ENCODE data around the gene TAS2R60. TPM values are rescaled to one million over a fixed set of nuclear protein-coding genes. Genes with fewer than 3 reads are reported as not detected.
"Not testable (repeated sequence)": the region's sequence is repeated elsewhere in the genome, so short reads cannot be mapped to it uniquely, and the experiment has no call there.

The TAS2R60 gene
- polyA plus RNA-seq, 5 donors: not detected

DNA sequence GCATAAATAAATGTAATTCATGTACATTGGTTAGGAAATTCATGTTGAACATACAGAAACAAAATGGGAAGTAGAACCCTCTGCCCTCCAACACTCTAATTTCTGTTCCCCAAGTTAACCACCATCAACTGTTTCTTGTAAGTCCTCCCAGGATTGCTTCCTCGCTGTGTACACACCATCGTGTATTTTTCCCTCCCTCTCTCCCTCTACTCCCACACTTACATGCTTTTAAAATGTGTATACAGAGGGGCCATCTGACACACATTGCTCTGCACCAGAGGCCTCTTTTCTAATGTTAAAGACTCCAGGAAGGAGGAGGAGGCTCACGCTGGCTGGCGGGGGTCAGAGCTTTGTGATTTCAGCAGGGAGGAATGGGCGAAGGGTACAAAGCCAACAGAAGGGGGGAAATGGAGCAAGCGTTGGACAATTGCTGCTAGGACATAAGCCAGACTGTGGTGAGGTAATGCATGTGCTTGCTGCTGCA is 32.7 kb upstream of the TAS2R60 start:
- DNase-seq: no peak

DNA sequence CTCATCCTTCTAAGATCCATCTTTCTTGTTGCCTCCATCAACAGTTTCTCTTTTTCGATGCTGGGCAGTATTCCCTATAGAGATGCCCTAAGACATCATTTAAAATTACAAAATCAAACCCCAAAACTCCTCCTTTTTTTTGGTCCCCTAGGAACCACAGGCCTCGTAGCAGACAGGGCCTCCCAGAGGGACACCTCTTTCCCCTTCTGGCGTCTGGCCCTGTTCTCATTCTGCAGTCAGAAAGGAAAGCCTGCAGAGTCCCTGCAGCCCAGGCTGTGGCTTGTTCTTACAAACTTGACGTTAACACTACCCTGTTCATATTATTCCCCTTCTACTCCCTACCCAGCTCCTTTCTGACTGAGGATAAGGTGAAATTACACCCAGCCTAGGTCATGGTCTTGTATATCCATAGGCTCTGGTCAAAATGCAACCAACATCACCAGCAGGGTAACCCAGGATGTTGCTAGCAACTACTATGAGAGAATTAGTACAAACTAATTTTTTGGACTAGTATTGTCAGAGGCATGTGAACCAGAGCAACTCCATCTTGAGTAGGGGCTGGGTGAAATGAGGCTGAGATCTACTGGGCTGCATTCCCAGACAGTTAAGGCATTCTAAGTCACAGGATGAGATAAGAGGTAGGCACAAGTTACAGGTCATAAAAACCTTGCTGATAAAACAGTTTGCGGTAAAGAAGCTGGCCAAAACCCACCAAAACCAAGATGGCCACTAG is 31.1 kb upstream of the TAS2R60 start:
- DNase-seq: no peak

DNA sequence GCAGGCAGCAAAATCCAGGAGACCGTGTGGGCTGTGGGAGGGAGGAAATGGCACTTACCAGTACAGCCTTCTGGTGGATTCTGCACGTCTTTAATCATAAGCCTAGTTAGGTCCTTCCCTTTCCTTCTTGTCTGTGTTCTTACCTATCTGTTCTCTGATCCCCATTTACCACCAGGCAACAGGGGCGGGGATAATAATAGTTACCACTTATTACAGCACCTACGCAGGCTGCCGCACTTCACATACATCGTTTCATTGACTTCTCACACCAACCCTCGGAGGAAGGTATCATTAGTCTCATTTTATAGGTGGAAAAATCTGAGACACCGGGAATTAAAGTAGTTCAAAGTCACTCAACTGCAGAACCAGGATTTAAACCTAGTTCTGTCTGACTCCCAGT is 30.1 kb upstream of the TAS2R60 start:
- DNase-seq: no peak

DNA sequence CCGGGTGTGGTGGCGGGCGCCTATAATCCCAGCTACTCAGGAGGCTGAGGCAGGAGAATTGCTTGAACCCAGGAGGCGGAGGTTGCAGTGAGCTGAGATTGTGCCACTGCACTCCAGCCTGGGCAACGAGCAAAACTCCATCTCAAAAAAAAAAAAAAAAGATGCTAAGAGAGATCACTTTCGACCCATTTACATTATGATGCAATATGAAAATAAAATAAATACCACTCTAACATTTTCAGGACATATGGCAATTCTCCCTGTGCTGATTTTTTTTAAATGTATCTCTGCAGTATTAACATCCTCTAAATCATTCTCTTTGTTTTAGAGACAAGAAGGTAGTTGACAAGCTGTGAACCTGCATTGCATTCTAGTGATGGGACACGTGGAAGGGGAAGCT is 28.0 kb upstream of the TAS2R60 start:
- not testable (repeated sequence) for DNase-seq

DNA sequence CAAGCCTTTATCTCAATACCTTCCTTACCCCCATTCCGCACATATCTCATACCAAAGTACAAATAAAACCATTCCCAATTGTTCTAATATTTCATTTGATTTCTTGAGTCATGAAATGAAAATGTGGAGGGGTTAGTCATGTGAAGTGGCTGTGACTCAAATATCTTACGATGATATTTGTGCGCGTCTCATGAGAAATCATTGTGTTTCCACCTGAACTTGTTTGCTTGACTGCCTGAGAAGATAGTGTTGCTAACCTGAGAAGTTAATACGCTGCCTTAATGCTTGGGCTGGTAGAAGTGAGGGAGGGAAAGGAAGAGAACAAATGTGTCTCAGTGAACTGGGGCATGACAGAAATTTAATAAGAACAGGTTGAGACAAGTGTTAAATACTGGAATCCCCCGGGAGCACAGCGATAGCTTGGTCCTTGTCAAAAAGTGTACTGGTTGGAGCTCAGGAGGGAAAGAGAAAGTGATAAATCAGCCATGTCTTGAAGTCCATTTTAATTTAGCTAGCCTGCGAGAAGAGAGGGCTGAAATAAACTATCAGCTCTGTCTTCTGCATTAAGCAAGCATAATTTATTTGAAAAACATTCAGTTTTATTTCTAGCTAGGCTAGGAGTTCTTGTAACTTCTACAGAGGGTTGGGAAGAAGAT is 27.4 kb upstream of the TAS2R60 start:
- no peak for DNase-seq

DNA sequence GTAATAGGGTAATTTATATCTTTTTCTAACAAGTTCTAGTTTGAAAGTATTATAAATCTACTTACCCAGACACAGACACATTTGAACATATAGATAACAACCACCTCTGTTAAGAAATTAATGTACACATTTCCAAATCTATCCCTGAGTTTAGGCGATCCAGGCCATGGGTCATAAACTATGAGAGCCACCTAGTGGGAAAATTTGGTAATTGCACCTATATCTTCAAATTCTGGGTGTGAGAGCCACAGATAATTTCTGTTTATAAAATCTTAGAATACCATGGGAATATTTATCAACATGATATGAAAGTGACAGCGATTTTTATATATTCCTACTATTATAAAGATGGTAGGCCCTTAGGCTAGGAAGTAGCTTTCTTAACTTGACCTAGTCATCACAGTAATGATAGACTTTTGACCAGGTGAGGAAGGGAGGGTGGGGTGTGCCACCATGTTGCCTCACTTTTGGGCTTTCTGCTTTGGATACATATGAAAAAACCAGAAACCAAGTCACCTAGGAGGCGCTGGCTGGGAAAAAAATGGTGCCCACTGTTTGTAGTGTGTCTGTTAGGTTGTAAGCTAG is 26.6 kb upstream of the TAS2R60 start:
- no peak for DNase-seq

DNA sequence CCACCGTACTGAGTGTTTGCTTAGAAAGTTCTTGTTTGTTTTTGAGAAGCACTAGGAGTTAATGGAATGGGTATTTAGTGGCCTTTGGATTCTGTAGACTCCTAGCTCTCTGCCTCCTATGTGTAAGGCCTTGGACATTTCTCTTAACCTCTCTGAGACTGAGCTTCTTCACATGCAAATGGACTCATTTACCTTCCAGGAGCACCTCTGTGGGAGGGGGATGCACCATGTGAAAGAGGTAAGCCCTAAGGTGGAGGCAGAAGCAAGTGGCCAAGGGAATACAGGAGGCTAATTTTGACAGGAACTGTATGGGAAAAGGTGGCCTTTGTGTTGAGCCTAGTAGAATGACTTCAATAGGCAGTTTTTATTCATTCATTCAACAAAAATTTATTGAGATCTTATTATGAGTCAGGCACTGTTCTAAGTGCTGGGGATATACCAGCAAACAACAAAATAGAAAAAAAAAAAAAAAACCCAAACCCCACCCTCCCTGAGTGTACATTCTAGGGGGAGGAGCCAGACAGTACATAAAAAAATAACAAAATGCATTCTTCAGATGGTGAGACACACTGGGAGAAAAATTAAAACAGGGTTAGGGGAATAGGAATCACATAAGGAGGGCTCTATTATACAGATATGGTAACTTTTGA is 25.4 kb upstream of the TAS2R60 start:
- DNase-seq: no peak

DNA sequence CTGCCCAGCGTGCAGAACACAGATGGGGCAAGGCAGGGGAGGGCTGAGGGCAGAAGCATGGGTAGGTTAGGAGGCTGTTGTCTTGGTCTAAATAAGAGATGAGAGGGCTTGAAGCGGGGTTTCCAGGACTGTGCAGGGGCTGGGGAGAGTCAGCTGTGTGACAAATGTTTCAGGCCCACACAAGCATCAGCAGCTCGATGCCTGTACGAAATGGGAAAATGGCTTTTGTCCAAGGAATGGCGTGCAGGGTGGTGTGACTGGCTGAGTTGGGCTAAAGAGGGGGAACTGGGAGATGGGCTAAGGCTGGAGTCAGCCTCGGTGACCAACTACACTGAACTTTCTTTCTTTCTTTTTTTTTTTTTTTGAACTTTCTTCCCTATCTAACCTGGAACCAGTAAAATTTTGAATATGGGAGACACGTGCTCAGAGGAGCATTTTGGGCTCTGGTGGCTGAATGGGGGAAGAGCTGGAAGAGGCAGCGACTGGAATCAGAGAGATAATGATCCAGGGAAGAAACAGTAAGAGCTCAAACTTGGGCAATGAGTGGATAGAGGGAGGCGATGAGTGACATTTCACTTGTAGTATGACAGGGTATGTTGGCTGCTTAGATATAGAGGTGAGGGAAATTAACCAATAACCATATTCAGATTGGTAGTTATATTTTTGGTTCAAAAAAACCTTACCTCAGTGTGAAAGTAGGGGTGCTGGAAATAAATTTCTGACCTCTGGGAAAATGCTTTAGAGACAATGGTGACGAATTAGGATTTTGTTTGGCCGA is 24.4 kb upstream of the TAS2R60 start:
- DNase-seq: no peak

DNA sequence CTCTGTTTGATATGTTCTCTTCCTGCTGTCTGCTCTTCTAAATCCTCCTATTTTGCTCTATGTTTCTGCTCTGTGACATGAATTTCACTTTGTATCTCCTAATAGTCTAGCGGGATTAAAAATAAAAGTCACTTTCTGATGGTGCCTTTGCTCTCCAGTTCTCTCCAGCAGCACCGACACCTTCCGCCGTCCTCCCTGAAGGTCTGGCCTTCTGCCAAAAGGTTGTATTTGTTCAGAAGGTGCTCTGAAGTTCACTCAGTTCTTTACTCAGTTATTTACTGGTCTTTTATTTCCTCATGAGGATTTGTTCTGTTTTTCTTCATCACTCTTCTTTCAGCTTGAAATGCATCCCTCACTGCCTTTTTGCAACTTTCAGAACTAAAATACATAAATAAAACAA is 23.4 kb upstream of the TAS2R60 start:
- no peak for DNase-seq

DNA sequence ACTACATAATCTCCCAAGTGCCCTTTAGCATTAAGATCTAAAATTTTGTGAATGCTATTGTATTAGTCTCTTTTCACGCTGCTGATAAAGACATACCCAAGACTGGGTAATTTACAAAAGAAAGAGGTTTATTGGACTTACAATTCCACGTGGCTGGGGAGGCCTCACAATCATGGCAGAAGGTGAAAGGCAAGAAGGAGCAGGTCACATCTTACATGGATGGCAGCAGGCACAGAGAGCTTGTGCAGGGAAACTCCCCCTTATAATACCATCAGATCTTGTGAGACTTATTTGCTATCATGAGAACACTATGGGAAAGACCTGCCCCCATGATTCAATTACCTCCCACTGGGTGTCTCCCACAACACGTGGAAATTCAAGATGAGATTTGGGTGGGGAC is 22.6 kb upstream of the TAS2R60 start:
- not testable (repeated sequence) for DNase-seq

DNA sequence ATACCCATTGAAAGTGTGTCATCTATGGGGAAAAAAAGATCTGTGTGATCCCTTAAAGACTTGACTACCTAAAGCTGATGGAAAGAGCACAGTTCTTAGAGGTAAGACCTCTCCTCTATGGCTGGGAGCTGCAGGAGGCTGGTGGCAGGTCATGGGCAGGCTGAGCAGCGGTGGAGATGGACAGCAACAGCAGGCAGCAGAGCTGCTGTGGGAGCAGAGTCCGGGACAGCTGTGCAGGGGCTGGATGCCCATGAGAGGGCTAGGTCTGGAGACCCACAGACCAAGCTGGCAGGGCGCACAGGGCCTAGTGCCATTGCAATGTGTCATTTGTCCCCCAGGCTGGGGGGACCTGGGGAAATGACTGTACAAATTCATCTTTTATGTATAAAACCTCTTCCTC is 21.2 kb upstream of the TAS2R60 start:
- DNase-seq: no peak

DNA sequence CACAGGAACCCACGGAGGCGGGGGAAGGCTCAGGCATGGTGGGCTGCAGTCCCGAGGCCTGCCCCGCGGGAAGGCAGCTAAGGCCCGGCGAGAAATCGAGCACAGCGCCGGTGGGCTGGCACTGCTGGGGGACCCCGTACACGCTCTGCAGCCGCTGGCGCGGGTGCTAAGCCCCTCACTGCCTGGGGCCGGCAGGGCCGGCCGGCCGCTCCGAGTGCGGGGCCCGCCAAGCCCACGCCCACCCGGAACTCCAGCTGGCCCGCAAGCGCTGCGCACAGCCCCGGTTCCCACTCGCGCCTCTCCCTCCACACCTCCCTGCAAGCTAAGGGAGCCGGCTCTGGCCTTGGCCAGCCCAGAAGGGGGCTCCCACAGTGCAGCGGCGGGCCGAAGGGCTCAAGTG is 18.8 kb upstream of the TAS2R60 start:
- not testable (repeated sequence) for DNase-seq

DNA sequence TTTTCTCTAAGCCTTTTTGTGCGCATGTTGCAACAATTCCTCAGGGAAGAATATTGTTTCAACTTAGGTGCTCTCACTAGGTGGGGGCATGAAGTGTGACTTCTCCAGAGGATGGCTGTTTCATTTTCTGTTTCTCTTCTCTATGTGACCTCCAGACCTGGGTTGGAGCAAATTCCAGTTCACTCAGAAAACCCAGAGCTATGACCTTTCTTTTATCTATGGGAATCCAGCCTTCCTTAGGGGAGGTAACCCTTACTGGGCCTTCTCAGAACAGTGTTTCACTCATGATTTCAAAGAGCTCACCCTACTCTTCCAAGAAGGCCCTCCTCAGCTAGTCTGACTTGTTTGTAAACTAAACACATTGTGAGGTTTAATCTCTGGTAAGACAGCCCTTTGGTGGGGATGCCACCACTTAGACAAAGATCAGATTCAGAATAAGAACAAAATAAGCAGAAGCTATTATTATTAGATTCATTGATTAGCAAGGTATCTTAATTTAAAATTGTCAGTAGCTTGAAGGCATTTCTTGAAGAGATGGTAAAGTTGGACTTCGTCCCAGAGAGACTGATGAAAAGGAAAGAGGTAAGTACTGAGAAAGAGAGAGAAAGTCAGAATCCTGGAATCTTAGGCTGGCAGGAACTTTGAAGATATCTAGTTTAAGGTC is 16.6 kb upstream of the TAS2R60 start:
- DNase-seq: no peak

DNA sequence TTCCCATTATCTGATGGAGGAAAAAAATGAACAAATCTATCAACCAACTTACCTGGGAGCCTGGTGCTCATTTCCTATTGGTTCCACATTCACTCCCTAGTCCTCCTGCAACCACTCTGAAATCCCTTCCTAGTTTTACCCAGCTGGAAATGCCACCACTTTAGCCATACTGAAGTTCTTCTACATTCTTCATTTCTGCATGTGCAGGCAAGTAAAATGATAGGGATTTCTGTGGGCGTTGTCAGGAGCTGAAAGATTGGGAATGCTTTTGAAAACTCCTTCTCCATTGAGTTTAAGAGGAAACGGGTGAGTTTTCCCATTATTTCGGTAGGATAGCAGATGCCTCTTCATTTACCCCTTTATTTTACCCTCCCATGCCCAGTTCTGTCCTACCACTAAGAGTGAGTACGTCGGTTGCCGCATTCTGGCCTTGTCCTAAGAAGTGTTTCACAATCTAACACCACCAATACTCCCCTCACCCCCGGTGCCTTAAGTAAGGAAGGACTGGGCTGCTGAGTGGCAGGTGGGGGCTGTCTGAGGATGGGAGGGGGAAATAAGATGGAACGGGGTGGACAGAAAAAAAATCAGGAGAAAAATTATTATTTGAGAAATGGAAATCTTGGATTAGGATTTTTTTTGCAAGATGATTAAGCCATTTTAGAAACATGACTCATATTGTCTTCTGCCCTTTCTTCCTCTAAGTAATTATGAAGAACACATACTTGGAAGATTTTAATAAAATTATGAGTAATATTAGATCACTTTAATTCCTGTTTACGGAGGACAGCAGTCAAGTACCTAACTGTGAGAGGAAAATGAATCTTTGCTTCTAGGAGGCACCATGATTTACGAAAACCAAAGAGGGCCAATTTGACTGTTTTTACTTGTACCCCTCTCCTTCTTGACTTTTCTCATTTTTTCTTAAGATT is 13.2 kb upstream of the TAS2R60 start:
- DNase-seq: no peak

DNA sequence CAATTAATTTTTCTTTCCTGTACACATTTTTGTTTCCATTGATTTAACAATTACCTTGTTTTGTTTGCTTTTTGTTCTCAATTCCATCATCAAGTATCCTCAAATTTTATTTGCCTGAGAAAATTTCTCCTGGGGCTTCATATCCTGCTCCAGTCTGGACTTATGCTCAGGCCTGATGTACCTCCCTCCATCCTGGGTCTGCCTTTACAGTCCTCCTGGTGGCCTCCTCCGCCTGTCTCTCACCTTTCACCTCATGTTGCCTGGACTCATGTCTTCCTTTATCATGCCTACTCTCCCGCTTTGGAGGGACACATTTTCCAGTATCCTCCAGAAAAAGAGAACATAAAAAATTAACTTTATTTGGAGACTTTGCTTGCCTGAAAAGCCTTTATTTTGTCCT is 12.1 kb upstream of the TAS2R60 start:
- no peak for DNase-seq

DNA sequence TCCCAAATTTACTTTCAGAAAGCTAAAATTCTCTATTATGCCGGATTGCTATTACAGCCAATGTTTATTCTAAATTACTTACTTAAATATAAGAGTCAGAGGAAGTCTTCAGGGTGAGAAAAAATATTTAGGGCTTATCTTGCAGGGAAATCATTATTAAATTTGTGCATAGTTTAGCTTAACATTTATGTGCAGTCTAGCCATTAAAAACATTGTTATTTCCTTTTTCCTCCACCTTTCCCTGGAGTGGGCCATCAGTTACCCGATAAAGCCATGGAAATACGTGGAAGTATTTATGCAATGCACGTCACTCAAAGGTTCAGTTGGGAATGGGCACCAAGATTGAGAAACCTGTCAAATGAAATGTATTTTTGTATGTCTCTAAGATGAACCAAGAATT is 9.5 kb upstream of the TAS2R60 start:
- DNase-seq: no peak

DNA sequence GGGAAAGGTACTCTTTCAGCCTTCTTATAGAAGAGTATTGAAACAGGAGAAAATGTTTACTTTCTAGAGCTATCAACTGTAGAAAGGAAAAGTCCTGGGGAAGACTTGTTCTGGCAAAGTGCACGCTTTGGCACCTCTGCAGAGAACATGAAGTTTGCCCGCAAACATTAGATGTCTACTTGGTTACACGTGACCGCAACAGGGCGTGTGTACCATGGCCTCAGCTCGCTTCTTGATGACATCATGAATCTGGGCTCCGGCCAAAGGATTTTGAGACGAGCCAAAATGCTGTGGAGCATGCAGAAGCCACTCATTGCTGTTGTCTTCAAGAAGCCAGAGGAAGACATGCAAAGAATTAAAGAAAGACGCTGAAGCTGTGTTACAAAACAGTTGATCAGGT is 8.6 kb upstream of the TAS2R60 start:
- DNase-seq: no peak

DNA sequence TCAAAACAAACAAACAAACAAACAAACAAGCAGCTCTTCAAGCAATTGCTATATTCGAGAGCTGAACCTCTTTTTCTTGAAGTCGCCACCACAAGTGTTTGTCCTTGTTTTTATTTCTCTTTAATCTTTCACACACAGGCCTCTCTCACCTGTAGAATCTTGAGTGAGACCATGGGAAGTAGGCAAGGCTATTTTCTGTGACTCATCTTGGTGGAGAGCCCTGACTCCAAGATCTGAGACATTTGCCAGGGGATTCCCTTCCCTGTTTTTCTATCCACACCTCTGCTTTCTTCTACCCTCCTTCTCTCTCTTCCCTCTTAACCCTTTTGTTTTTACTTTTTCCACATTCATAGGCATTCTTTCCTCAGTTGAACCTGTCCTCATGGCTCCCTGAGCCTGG is 8.0 kb upstream of the TAS2R60 start:
- DNase-seq: no peak

DNA sequence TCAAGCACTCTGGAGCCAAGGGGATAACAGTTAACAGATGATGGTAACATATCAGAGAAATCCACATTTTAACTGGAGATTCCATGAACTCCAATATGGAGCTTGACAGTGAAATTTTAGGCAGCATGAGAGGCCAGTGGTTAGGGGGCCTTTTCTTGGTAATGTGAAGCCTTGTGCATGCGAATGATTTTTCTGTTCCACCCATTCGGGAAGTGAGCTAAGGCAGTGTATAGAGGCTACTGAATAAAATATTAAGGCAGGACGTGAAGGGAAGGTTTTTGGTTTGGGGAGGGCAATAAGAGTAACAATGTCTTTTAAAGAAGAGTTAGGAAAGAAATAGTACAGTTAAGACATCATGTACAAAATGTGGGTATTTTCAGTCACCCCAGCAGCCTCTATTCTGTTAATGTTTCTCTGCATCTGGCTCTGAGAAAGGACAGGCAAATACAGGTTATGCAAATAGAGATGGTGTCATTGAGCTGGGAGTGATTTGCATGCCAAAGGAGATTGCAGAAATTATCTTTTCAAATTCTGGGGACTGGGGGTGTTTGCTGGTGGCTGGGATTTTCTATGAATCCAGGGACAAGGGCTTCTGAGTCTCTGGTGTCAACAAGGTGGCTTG is 6.8 kb upstream of the TAS2R60 start:
- DNase-seq: no peak

DNA sequence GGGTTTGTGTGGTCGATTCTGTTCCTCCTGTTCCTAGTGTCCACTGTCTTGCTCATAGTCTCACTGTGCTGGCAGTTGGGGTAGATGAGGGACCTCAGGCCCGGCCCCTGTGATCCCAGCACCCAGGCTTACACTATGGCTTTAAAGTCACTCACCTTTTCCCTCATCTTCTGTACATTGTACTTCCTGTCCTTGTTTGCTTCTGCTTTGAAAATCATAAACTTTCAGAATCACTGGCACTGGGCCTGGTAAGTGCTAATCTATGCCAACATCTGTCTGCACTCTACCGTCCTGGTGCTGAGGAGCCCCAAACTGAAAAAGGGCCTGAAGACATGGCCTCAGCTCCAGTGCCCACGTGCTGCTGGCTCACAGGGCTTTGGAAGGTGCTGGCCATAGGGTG is 5.7 kb upstream of the TAS2R60 start:
- no peak for DNase-seq

All from right lung (tissue), 5 donors.